GM21360 (cell line): ENCODE data around the gene ATP2B3.
A peak's percentile ranks its signal among the peaks of the same experiment; 100 is the strongest.
"Not testable (repeated sequence)": the region's sequence is repeated elsewhere in the genome, so short reads cannot be mapped to it uniquely, and the experiment has no call there.

ENCODE experiments used
- ATAC-seq: cut with Tn5 transposase; IDR thresholded peaks from one replicate; pipeline ENCODE4 v1.9.1; 2021; ENCODE audit warnings: mild to moderate bottlenecking, moderate library complexity; ENCODE audit not compliant: unreplicated experiment

ATP2B3 gene

DNA sequence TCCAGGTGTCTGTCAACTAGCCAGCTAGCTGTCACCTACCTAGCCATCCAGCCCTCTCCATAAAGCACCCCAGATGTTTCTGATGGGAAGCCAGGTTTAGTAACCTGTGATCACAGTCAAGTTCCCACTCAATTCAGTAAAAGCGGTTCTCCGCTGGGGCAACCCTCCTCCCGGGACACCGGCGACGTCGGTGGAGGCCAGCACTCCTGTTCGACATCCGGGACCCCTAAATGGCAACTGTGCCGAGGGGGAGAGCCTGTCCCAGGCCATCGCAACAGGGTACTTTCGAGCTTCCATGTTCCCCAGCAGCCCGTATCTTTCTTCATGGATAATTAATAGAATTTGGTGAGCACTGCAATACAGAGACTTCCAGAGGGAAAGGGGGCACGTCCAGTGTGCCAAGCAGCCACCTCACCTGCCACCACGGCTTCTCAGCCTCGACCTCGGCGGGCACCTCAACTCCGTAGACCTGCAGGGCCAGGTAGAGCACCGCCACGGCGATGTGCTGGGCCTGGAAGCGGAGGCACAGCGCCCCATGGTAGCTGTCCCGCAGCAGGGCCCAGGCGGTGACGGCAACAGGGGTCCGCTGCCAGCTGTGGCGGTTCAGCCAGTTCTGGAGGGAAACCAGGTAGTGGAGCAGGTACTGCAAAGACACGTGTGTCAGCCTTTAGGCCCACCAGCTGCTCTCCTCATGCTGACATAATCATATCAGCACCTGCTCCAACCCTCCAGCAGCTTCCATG is 74.8 kb downstream of the ATP2B3 start:
- ATAC-seq = no peak

DNA sequence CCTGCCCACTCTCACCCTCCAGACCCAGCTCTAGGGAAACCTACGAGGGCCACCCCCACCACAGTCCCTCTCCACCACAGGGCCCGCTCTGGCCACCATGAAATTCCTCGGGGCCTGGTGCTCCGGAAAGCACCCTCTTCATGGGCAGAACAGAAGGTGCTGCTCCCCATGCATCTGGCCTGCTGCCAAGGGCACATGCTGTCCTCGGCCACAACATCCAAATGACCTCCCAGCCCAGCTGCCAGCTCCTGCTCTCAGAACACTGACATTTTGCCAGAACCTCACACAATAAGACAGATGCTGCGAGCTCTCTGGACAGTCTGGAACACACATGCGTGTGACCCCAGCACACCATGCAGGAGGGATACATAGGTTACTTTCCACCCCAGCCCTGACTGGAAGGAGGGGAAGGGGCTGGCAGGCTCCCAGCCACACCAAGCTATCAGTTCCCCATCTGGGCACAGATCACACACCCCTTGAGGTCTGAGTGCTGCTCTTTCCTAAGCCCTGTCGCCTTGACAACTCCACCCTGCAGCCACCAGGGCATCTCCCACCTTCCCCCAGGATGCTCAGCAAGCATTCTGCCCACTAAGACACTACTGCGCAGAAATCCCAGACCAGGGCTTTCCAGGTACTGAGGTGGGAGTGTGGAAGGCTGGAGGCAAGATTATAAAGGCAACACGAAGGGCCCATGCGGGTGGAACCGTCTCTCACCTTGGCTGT is 75.7 kb downstream of the ATP2B3 start:
- ATAC-seq = no peak

DNA sequence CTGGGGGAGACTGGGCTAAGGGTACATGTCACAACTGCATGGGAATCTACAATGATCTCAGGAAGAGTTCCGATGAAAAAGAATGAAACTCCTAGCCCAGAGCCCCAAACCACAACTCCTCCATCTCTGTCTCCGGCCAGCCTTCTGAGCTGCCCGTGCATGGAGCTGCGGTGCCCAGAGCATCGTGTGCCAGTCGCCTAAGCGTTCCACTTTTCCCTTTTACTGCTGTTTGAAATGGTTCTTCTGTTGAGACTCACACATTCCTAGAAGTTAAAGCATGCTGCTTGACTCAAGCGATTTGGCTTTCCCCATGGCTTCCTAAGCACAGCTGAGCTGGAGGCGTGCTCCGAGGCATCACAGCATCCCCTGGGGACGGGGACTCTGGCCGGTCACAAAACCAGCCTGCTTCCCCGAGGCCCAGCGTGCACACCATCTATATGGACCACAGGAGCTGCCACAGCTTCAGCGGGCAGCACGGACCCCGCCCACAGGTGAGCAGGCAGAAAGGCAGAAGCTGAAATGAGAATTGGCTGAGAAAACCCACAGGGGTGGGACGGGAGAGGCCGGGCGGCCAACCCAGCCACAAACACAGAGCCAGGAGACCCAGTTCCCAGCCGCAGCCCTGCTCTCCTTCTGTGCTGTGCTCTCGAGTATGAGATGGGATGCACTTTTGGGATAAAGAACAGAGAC is 76.5 kb downstream of the ATP2B3 start:
- ATAC-seq = no peak

DNA sequence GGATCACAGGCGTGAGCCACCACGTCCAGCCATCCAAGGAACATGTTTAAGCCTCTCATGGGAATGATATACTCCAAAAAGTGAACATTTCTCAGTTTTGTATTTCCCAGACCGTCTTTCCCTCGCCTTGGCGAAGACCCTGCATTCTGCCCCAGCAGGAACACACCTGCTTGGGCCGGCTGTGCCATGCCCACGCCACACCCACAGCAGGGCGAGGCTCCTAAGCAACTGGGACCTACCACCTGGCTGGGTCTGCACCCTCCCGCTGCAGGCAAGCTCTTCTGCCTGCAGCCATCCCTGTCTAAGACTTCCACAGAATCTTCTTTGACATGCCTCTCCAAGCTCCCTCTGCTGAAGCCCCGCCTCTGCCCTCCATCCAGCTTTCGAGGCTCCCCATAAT is 77.9 kb downstream of the ATP2B3 start:
- no peak for ATAC-seq

DNA sequence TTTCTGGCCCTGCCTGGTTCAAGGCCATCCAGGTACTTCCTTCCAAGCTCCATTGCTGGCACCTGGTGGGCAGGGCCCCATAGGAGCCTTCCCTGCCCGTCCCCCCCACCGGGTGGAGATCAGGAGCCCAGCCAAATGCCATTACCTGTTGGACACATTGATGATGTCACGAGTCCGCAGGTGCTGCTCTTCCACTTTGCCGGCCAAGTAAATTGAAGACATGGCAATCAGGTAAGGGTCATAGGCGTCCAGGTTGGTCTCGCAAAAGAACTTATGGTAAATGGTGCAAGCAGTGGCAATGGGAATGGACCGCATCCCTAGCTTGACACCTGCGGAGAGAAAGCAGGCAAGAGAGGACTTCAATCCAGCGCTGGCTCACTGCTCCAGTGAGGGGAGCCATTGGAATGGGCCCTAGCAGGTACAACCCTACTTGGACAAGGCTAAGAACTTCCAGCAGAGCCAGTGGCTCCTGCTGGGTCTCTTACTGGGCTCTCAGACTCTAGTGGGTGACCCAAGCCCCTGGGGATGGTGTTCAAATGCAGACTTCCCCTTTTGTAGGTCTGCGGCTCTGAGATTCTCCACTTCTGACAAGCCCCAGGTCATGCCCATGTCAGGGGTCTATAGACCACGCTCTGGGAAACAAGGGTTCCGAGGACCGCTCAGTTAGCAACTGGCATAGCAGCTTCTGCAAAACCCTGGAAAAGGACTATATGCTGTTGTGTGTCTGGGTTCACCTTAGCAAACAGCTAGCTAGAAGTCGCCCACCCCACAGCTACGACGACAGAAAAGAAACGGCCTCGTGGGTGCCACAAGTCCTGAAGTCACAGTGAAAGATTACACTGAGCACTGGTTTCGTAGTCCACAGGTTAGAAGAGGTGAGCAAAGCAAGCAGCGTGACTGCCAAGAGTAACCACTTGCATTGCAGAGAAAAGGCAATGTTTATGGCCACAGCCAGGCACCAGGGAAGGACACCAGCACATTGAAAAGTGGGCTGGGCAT is 78.7 kb downstream of the ATP2B3 start:
- ATAC-seq = no peak

DNA sequence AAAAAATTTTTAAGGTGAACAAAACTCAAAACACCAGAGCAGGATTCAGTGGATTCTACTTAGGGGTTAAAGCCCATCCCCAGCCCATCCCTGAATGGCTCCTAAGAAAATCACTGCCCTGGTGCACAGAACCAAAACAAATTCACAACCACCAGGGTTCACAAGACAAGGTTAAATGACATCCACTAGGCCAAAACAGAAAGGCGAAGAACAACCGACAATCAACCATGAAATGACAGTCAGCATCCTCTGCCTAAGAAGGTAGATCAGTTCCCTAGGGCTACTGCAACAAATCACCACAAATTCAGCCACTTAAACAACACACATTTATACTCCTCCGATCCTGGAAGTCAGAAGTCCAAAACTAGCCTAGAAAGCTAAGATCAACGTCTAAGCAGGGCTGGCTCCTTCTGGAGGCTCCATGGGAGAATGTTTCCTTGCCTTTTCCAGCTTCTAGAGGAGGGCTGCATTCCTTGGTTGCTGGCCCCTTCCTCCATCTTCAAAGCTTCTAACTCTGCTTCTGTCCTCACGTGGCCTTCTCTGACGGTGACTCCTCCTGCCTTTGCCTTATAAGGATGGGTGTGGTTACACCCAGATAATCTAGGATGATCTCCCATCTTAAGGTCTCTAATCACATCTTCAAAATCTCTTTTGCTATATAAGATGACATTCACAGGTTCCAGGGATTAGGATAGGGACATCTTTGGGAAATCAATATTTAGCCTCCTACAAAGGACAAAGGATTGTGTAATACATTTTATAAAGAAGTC is 79.7 kb downstream of the ATP2B3 start:
- no peak for ATAC-seq

DNA sequence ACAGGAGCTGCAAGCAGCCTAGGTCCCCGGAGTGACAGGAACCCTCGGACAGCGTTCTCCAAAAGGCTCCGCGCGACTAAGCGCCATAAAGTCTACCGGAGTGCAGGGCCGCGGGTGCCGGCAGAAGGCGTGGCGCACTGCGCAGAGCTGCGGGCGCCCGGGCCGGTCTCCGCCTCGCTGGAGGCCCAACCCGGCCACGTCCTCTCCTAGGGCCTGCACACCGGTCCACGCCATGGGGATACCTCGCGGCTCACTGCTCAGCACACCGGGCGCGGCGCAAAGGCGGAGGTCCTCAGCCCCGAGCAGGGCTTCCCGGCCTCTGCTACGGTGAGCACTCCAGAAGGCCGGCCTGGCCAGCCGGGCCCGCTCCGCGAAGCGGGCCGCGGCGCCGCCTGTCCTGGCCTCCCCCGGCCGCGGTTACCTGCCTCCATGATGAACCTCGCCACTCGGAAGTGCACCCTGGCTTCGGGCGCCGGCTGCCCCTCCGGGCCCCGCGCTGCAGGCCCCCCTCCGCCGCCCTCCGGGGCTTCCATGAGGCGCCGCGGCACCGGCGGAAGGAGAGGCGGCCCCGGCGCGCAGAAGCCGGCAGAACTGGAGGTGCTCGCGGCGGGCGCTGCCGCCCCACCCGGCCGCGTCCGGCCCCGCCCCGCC is 81.2 kb downstream of the ATP2B3 start, which contains the start of gene CCNQ:
CCNQ (minus strand) TSS at position 599 of the 651 bp plus-strand sequence; CDS start at position 533, 66 bp downstream.
- ATAC-seq = peak; percentile 47

DNA sequence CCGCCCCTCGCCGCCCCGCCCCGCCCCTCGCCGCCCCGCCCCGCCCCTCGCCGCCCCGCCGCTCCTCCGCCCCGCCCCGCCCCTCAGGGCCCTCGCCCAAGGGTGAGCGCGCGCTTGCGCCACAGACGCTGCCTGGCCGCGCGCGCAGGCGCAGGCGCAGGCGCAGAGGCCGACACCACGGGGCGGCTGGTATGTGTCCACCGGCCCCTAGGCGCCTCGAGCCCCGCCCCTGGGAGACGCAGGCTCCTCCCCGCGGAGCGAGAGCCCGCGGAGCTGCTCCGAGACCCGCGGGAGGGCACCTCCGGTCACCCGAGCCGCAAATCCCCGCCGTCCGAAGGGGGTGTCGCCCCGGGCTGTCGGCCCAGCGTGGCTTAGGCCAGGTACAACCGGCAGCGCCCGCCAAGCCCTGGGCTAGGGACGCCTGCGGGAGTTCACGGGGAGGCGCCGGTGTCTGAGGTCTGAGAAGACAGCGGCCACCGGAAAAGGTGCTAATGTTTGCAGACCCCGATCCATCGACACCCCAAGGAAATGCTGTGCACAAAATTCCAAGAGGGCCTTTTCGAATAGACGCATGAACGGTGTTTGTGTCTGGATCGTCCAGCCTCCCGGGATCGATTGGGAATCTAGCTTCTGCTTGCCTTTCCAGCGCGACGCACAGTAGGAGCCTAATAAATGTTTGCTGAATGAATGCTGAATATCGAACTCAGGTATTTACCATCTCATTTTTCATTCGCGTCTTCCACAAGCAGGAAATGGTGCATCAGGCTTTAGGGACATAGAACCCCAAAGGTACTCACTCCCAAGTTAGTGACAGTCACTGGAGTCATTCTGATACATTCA is 82.0 kb downstream of the ATP2B3 start:
- ATAC-seq = peak; percentile 75

DNA sequence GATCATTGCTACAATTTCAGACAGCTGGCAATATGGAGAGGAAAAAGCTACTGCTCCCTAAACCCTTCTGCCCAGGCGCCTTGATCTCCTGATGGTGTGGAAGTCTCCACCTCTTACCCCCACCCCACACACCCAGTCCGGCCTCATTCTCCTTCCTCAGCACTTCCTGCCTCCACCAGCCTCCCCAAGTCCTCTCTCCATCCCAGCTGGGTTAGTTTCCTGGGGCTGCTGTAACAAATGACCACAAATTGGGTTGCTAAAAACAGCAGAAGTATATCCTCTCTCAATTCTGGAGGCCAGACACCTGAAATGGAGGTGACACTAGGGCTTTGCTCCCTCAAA is 82.6 kb downstream of the ATP2B3 start:
- ATAC-seq = no peak

DNA sequence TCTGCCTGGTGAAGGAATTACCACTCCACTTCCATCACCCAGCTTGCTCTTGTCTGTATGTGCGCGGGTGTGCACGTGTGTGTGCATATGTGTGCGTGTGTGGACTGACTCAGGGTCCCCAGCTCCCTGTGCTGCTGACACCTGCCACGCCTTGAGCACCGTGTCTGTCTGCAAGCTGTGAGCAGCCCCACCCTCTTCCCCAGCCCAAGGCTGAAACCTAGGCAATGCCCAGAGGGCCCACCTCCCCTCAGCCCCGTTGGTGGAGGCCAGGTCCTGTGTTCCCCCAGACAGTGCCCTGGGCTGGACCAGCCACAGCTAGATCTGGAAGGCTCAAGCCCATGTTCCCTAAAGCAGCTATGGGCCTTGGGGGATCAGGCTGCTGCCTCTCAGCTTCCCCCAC is 83.5 kb downstream of the ATP2B3 start:
- ATAC-seq = no peak

DNA sequence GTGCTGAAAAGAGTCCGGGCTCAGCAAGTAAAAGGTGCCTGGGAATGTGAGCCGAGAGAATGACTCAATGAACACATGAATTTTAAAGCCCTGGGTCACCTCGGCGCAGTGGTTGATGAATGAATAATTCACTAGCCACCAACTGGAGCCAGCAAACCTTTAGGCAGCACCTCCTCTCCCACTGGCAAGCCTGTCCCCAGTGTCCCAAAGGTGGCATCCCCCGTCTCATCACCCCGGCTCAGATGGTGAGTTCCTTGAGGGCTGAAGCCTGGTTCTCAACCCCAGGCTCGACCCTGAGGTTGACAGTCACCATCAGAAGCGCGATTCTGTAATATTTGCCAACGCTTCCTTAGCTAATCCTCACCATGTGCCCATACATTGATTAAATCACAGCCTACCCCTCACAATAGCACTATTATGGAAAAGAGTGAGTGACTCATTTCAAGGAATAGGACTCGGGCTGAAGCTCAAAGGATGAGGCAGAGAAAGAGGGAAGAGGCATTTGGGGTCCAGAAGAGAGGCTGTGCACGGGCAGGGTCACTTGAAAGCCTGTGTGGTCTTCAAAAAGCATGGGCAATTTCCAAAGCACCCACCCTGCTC is 84.2 kb downstream of the ATP2B3 start:
- no peak for ATAC-seq

DNA sequence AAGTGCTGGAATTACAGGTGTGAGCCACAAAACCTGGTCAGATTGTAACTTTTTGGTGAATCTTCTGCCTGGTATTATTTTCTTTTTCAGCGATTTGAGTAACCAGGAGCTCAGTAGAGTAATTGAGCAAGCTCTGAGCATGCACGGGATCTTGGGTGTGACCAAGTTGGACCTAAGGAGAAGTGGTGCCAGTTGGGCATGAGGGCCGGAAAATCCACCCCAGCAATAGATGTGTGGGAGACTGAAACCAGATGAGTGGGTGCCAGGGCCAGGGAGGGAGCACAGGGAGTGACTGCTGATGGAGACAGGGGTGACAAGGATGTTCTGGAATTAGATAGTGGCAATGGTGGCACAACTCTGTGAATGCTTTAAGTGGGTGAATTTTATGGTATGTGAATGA is 85.2 kb downstream of the ATP2B3 start:
- ATAC-seq = no peak

DNA sequence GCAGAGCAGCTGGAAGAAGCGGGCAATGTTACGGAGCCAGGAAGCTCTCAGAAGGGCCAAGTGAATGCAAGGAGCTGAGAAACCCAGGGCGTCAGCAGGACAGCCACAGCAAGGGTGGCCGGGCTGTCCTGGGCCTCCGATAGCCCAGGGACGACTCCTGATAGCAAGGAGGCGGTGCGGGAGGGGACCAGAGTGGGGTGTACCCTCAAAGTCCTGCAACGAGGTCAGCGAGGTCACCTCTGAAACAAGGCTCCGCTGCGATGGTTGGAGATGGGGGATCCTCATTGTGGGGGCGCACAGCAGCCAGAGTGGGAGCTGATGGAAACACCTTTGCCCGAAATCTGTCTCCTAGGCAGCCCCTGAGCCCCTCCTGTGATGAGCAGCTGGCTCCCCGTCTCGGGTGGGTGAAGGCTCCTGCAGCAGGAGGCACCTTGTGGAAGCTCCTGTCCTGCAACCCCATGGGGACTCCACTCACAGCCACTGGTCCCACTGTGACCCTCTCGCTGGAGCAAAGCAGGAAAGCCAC is 85.8 kb downstream of the ATP2B3 start:
- ATAC-seq = no peak

DNA sequence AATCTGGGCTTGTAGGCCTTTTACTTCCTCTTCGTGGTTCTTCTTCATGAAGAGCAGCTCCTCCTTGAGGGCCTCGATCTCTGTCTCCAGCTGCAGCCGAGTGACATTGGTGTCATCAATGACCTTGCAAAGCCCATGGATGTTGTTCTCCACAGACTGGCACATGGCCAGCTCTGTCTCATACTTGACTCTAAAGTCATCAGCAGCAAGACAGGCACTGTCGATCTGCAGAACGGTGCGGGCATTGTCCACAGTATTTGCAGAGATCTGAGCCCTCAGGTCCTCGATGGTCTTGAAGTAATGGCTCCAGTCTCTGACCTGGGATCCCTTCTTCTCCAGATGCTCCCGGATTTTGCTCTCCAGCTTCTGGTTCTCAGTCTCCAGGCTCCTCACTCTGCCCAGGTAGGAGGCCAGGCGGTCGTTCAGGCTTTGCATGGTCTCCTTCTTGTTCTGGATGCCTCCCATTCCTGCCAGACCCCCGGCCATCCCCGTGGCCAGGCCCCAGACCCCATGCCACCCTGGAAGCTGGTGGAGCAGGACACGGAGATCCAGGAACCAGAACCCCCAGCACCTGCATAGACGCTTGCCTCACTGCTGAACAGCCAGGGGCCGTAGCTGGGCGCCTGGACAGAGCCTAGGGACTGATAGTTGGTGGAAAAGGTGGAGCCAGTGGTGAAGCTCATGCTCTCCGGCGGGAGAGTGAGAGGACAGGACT is 87.4 kb downstream of the ATP2B3 start:
- not testable (repeated sequence) for ATAC-seq

DNA sequence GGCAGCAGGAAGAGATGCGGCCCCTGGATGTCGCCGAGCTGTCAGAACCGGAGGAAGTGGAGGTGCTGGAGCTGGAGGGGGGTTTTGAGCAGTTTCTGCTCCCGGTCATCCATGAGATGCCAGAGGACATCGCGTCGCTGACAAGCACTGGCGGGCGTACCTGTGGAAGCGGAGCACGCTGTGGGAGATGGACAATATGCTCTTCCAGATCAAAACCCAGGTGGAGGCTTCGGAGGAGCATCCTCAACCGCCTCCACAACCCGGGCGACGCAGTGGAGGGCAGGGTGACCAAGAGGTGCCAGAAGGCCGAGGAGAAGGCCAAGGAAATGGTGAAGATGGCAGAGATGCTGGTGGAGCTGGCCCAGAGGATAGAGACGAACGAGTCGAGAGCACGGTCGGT is 89.1 kb downstream of the ATP2B3 start:
- no peak for ATAC-seq

DNA sequence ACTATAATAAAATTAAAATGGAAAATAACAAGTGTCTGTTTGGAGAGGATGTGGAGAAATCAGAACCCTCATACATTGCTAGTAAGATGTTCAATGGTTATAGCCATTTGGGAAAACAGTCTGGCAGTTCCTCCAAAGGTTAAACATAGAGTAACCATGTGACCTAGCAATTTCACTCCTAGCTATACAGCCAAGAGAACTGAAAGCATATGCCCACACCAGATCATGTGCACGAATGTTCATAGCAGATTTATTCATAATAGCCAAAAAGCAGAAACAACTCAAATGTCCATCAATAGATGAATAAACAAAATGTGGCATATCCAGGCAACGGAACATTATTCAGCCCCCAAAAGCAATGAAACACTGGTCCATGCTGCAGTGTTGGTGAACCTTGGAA is 90.9 kb downstream of the ATP2B3 start:
- ATAC-seq = no peak

DNA sequence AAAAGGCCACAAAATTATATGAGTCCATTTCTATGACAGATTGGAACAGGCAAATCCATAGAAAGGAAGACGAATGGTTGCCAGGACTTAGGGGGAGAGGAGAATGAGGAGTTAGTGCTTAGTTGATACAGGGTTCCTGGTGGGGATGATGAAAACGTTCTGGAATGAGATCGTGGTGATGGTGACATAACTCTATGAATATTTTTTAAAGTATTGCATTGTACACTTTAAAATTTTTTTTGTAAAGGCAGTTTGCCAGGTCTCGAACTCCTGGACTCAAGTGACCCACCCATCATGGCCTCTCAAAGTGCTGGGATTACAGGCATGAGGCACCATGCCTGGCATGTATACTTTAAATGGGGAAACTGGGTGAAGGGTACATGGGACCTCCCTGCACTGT is 91.4 kb downstream of the ATP2B3 start:
- no peak for ATAC-seq
